Measurements from ENCODE around the gene RPLP1.
"Not testable (repeated sequence)": the region's sequence is repeated elsewhere in the genome, so short reads cannot be mapped to it uniquely, and the experiment has no call there.

RPLP1 gene

GRCh38 chr15:69435985-69436384 lies 16.6 kb upstream of the RPLP1 start:
- DNase-seq (ENCODE audit: low read depth) = no peak
- H3K4me3 ChIP-seq (replicated peaks; ENCODE audit: low read depth, low read length) = no peak overlapping the region
- TF ChIP-seq CTCF (IDR thresholded peaks at IDR 0.05; ENCODE audit: low read length, missing control alignments) = no peak

GRCh38 chr15:69436951-69437350 lies 15.7 kb upstream of the RPLP1 start:
- TF ChIP-seq CTCF (IDR thresholded peaks at IDR 0.05; ENCODE audit: low read length, missing control alignments) = no peak
- no peak overlapping the region for H3K4me3 ChIP-seq (replicated peaks; ENCODE audit: low read depth, low read length)
- DNase-seq (ENCODE audit: low read depth) = no peak

GRCh38 chr15:69439623-69440022 lies 13.0 kb upstream of the RPLP1 start:
- no peak overlapping the region for H3K4me3 ChIP-seq (replicated peaks; ENCODE audit: low read depth, low read length)
- TF ChIP-seq CTCF (IDR thresholded peaks at IDR 0.05; ENCODE audit: low read length, missing control alignments) = no peak
- DNase-seq (ENCODE audit: low read depth) = no peak

GRCh38 chr15:69443032-69443611 lies 9.5 kb upstream of the RPLP1 start:
- H3K4me3 ChIP-seq (replicated peaks; ENCODE audit: low read depth, low read length) = no peak overlapping the region
- no peak for DNase-seq (ENCODE audit: low read depth)
- TF ChIP-seq CTCF (IDR thresholded peaks at IDR 0.05; ENCODE audit: low read length, missing control alignments) = no peak

GRCh38 chr15:69444686-69445085 lies 7.9 kb upstream of the RPLP1 start:
- no peak for DNase-seq (ENCODE audit: low read depth)

GRCh38 chr15:69446953-69447352 lies 5.7 kb upstream of the RPLP1 start:
- H3K4me3 ChIP-seq (replicated peaks; ENCODE audit: low read depth, low read length) = no peak overlapping the region
- no peak for DNase-seq (ENCODE audit: low read depth)
- TF ChIP-seq CTCF (IDR thresholded peaks at IDR 0.05; ENCODE audit: low read length, missing control alignments) = no peak

More at GRCh38 chr15:69444686-69445085, 7.9 kb upstream of the RPLP1 start:
- TF ChIP-seq CTCF (IDR thresholded peaks at IDR 0.05; ENCODE audit: low read length, missing control alignments) = no peak
- H3K4me3 ChIP-seq (replicated peaks; ENCODE audit: low read depth, low read length) = no peak overlapping the region

GRCh38 chr15:69450221-69450620 lies 2.4 kb upstream of the RPLP1 start:
- DNase-seq (ENCODE audit: low read depth); H3K4me3 ChIP-seq (replicated peaks; ENCODE audit: low read depth, low read length): not testable (repeated sequence)

All from fibroblast of pulmonary artery (primary cell).